HepG2 (cell line): ENCODE data around the gene ECSIT. TPM values are rescaled to one million over a fixed set of nuclear protein-coding genes. Genes with fewer than 3 reads are reported as not detected.
A peak's percentile ranks its signal among the peaks of the same experiment; 100 is the strongest.

Experiments used
- ATAD3A ChIP-seq: sonication (generic); formaldehyde crosslinking; IDR thresholded peaks from 2 replicates; pipeline ENCODE4 v1.4.0; 2020; ENCODE audit warnings: missing genetic modification reagents
- BCL3 ChIP-seq: sonication (generic); formaldehyde crosslinking; IDR thresholded peaks from 2 replicates; pipeline ENCODE4 v1.5.1; 2020; ENCODE audit warnings: mild to moderate bottlenecking, missing genetic modification reagents, moderate library complexity
- BHLHE40 ChIP-seq: IDR thresholded peaks from 2 replicates; pipeline ENCODE4 v1.6.1; 2011; ENCODE audit warnings: low read length, improper control_type of control experiment
- CENPX ChIP-seq: sonication (generic); formaldehyde crosslinking; IDR thresholded peaks from 2 replicates; pipeline ENCODE4 v1.9.0; 2021; ENCODE audit warnings: mild to moderate bottlenecking, missing genetic modification reagents, moderate library complexity
- ESRRA ChIP-seq: sonication (generic); formaldehyde crosslinking; IDR thresholded peaks from 2 replicates; pipeline ENCODE4 v1.5.1; 2020; ENCODE audit warnings: mild to moderate bottlenecking, low read depth, missing genetic modification reagents
- HOXA7 ChIP-seq: sonication (generic); formaldehyde crosslinking; IDR thresholded peaks from 2 replicates; pipeline ENCODE4 v1.8.1; 2022; ENCODE audit warnings: mild to moderate bottlenecking, missing genetic modification reagents, moderate library complexity
- IRF2 ChIP-seq: IDR thresholded peaks from 2 replicates; pipeline ENCODE4 v1.6.1; 2018; ENCODE audit warnings: missing genetic modification reagents, missing compliant biosample characterization
- MAX ChIP-seq: IDR thresholded peaks from 2 replicates; pipeline ENCODE4 v1.6.1; 2012; ENCODE audit warnings: inconsistent platforms
- MIER2 ChIP-seq: IDR thresholded peaks from 2 replicates; pipeline ENCODE4 v1.6.1; 2016; ENCODE audit warnings: missing biosample characterization, missing genetic modification reagents
- RXRA ChIP-seq: sonication (generic); formaldehyde crosslinking; IDR thresholded peaks from 2 replicates; pipeline ENCODE4 v1.5.1; 2020; ENCODE audit warnings: missing genetic modification reagents
- SKI ChIP-seq: fragments of 450-650 bp; IDR thresholded peaks from one replicate; pipeline ENCODE4 v1.6.1; 2018; ENCODE audit warnings: mild to moderate bottlenecking; ENCODE audit not compliant: partially characterized antibody
- SMAD1 ChIP-seq: sonication (generic); formaldehyde crosslinking; IDR thresholded peaks from 2 replicates; pipeline ENCODE4 v1.4.0; 2020; ENCODE audit warnings: missing genetic modification reagents, low read depth, mild to moderate bottlenecking, borderline replicate concordance
- SNRNP70 ChIP-seq: fragments of 200-400 bp; formaldehyde crosslinking; IDR thresholded peaks from 2 replicates; pipeline ENCODE4 v1.6.1; 2017; ENCODE audit warnings: mild to moderate bottlenecking, low read depth, low read length, moderate library complexity
- SOX5 ChIP-seq: IDR thresholded peaks from 2 replicates; pipeline ENCODE4 v1.6.1; 2016; ENCODE audit warnings: borderline replicate concordance
- SRSF9 ChIP-seq: fragments of 200-400 bp; formaldehyde crosslinking; IDR thresholded peaks from 2 replicates; pipeline ENCODE4 v1.6.1; 2018; ENCODE audit warnings: borderline replicate concordance, mild to moderate bottlenecking, low read depth, low read length; ENCODE audit not compliant: insufficient read depth, poor library complexity, severe bottlenecking
- ZNF124 ChIP-seq: sonication (generic); formaldehyde crosslinking; IDR thresholded peaks from 2 replicates; pipeline ENCODE4 v1.4.0; 2020; ENCODE audit warnings: missing genetic modification reagents
- ZNF382 ChIP-seq: sonication (generic); formaldehyde crosslinking; IDR thresholded peaks from 2 replicates; pipeline ENCODE4 v1.5.0; 2020; ENCODE audit warnings: missing genetic modification reagents, mild to moderate bottlenecking, borderline replicate concordance
- ZNF652 ChIP-seq: IDR thresholded peaks from 2 replicates; pipeline ENCODE4 v1.6.1; 2016; ENCODE audit warnings: low read depth, borderline replicate concordance
- ZNF709 ChIP-seq: sonication (generic); formaldehyde crosslinking; IDR thresholded peaks from 2 replicates; pipeline ENCODE4 v1.5.0; 2020; ENCODE audit warnings: mild to moderate bottlenecking, missing genetic modification reagents
- polyA plus RNA-seq, 8 experiments: library from polyadenylated mRNA; depleted of rRNA in 3 of 8; stranded (reverse) in 7 of 8; unstranded in 1 of 8; fragments of >200 nt; fragmentation: Illumina TruSeq in 4 of 8; extraction: Trizol in 4 of 8; gene quantifications; 2 replicates each; pipeline versions ENCODE4 v1.2.1 to v1.2.3, GENCODE V29; 2011 to 2016; ENCODE audit warnings: low read depth in 4 of 8, missing spikeins in 1 of 8, mixed read lengths in 1 of 8; ENCODE audit not compliant: insufficient read depth in 1 of 8
- total RNA-seq, 5 experiments: library from RNA; depleted of rRNA; stranded (reverse); fragments of >200 nt; fragmentation: Illumina TruSeq; extraction: Trizol; gene quantifications; 2 replicates each; pipeline ENCODE4 v1.2.3, GENCODE V29; 2016; ENCODE audit warnings: low read depth in 1 of 5
- TF ChIP-seq, protein P1 (sequence below): sonication (generic); formaldehyde crosslinking; IDR thresholded peaks from 2 replicates; pipeline ENCODE4 v1.5.0; 2020; ENCODE audit warnings: mild to moderate bottlenecking, low read depth, missing genetic modification reagents, borderline replicate concordance
- TF ChIP-seq, protein P2 (sequence below): sonication (generic); formaldehyde crosslinking; IDR thresholded peaks from 2 replicates; pipeline ENCODE4 v1.8.0; 2022; ENCODE audit warnings: mild to moderate bottlenecking, missing genetic modification reagents
- TF ChIP-seq, protein P3 (sequence below): sonication (generic); formaldehyde crosslinking; IDR thresholded peaks from 2 replicates; pipeline ENCODE4 v1.4.0; 2020; ENCODE audit warnings: missing genetic modification reagents, borderline replicate concordance
- TF ChIP-seq, protein P4 (sequence below): sonication (generic); formaldehyde crosslinking; IDR thresholded peaks from 2 replicates; pipeline ENCODE4 v1.5.1; 2020; ENCODE audit warnings: mild to moderate bottlenecking, moderate library complexity, missing genetic modification reagents

ECSIT gene
- total and polyA plus RNA-seq, 2 of the 13 experiments (the other 11 are each of a cell fraction or from before 2014, with no cell fraction given): 36.4 to 62.3 TPM

DNA sequence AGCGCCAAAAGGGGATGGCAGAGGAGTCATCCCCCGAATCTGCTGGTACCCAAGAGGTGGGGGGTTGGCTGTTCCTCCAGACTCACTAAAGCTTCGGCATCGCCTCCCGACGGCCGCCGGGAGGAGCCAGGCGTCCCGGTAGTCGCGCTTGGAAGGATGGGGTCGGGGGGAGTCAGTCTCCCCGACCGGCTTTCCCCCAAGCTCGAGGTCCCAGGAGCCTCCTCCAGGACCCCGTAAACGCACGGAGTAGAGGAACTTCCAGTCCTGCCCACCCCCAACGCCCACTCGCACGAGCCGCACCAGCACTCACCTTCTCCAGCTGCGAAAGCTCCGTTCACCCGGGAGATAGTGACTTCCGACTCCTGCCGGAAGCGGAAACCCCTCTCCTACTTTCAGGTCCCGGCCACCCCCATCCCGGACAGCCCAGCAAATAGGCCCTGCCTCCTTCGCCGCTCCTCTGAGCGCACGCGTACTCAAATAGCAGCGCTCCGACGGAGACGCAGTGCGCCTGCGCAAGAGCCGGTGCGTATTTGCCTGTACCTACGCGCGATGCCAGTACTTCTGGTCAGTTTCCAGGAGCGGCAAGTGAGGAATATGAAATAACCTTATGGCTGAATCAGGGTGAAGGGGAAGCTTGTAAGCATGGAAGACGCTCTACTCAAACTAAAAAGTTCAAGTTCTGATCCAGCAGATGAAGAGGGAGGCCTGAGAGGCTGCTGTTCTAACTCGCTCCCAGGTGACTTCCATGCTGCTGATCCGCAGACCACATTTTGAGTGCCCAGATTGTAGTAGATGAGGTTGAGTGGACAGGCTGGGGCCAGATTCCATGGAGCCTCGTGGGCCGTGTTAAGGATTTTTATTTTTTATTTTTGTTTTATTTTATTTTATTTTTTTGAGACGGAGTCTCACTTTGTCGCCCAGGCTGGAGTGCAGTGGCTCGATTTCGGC, 30.2 kb upstream of the ECSIT start, which contains the start of gene ELOF1 (continued):
- TF ChIP-seq SNRNP70 (no peak), ZNF124 (CRISPR knock-in tag) (no peak), RXRA (CRISPR knock-in tag) (no peak), SOX5 (CRISPR knock-in tag) (no peak), ZNF652 (CRISPR knock-in tag) (no peak), MIER2 (CRISPR knock-in tag) (no peak), ESRRA (CRISPR knock-in tag) (0 out of 2 replicates have a peak, but pooled peaks have one; percentile 19), ZNF382 (CRISPR knock-in tag) (no peak), ZNF709 (CRISPR knock-in tag) (no peak), IRF2 (no peak; the same call in 1 of the 2 replicates), HOXA7 (CRISPR knock-in tag) (no peak), SKI (no peak), ATAD3A (CRISPR knock-in tag) (no peak), MAX (peak; percentile 34; the same call in 1 of the 2 replicates), SMAD1 (CRISPR knock-in tag) (no peak), BCL3 (CRISPR knock-in tag) (peak; percentile 39; the same call in 1 of the 2 replicates), SRSF9 (no peak), CENPX (CRISPR knock-in tag) (no peak), BHLHE40 (no peak)
- TF ChIP-seq, protein P1, sequence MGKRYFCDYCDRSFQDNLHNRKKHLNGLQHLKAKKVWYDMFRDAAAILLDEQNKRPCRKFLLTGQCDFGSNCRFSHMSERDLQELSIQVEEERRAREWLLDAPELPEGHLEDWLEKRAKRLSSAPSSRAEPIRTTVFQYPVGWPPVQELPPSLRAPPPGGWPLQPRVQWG: no peak
- TF ChIP-seq, protein P2, sequence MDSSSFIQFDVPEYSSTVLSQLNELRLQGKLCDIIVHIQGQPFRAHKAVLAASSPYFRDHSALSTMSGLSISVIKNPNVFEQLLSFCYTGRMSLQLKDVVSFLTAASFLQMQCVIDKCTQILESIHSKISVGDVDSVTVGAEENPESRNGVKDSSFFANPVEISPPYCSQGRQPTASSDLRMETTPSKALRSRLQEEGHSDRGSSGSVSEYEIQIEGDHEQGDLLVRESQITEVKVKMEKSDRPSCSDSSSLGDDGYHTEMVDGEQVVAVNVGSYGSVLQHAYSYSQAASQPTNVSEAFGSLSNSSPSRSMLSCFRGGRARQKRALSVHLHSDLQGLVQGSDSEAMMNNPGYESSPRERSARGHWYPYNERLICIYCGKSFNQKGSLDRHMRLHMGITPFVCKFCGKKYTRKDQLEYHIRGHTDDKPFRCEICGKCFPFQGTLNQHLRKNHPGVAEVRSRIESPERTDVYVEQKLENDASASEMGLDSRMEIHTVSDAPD (CRISPR knock-in tag): no peak
- TF ChIP-seq, protein P3, sequence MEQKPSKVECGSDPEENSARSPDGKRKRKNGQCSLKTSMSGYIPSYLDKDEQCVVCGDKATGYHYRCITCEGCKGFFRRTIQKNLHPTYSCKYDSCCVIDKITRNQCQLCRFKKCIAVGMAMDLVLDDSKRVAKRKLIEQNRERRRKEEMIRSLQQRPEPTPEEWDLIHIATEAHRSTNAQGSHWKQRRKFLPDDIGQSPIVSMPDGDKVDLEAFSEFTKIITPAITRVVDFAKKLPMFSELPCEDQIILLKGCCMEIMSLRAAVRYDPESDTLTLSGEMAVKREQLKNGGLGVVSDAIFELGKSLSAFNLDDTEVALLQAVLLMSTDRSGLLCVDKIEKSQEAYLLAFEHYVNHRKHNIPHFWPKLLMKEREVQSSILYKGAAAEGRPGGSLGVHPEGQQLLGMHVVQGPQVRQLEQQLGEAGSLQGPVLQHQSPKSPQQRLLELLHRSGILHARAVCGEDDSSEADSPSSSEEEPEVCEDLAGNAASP (CRISPR knock-in tag): no peak
- TF ChIP-seq, protein P4, sequence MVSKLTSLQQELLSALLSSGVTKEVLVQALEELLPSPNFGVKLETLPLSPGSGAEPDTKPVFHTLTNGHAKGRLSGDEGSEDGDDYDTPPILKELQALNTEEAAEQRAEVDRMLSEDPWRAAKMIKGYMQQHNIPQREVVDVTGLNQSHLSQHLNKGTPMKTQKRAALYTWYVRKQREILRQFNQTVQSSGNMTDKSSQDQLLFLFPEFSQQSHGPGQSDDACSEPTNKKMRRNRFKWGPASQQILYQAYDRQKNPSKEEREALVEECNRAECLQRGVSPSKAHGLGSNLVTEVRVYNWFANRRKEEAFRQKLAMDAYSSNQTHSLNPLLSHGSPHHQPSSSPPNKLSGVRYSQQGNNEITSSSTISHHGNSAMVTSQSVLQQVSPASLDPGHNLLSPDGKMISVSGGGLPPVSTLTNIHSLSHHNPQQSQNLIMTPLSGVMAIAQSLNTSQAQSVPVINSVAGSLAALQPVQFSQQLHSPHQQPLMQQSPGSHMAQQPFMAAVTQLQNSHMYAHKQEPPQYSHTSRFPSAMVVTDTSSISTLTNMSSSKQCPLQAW (CRISPR knock-in tag): peak; percentile 79
